CD4-positive, alpha-beta T cell (primary cell): ENCODE data around the gene SNX24. TPM values are rescaled to one million over a fixed set of nuclear protein-coding genes. Genes with fewer than 3 reads are reported as not detected.
A peak's percentile ranks its signal among the peaks of the same experiment; 100 is the strongest.

Experiments
- ATAC-seq: fragments of 200-7000 bp; cut with Tn5 transposase; one replicate; pipeline ENCODE4 v1.10.0; 2022; ENCODE audit warnings: mild to moderate bottlenecking; ENCODE audit not compliant: poor library complexity
- CTCF ChIA-PET: fragments of 350-600 bp; sonication (Branson Sonifier 250); formaldehyde crosslinking; loops from one replicate; lab custom pipeline; 2021; ENCODE audit warnings: antibody characterized with exemption, inconsistent platforms; lab: Charles Lee
- POLR2A ChIA-PET: fragments of 350-600 bp; sonication (Branson Sonifier 250); formaldehyde crosslinking; loops from one replicate; lab custom pipeline; 2021; ENCODE audit warnings: antibody characterized with exemption, inconsistent platforms; lab: Charles Lee
- DNase-seq, 14 experiments: peaks; one replicate each; pipeline ENCODE4 v3.0.0-alpha.2; 2013 to 2020; ENCODE audit warnings: mixed read lengths in 2 of 14
- H3K27ac ChIP-seq, 2 donors: one replicate each; pipeline versions ENCODE4 v1.5.1 to v1.7.0; 2013; ENCODE audit warnings: low read length in 2 of 2, low read depth in 1 of 2, mild to moderate bottlenecking in 1 of 2
- H3K27me3 ChIP-seq, 2 experiments: 1 replicate in 1 of 2; 2 replicates in 1 of 2; pipeline versions ENCODE4 v1.6.1 to v1.7.0; 2013; ENCODE audit warnings: low read length in 2 of 2, control low read depth in 1 of 2, mild to moderate bottlenecking in 1 of 2, moderate library complexity in 1 of 2; ENCODE audit not compliant: insufficient read depth in 2 of 2, control insufficient read depth in 1 of 2
- H3K36me3 ChIP-seq: one replicate; pipeline ENCODE4 v1.6.1; 2013; ENCODE audit warnings: low read length, control low read depth; ENCODE audit not compliant: insufficient read depth
- H3K4me1 ChIP-seq: one replicate; pipeline ENCODE4 v1.6.1; 2013; ENCODE audit warnings: low read length, control low read depth; ENCODE audit not compliant: insufficient read depth
- H3K4me3 ChIP-seq: one replicate; pipeline ENCODE4 v1.5.1; 2013; ENCODE audit warnings: mild to moderate bottlenecking, low read length, moderate library complexity
- H3K9me3 ChIP-seq, 2 experiments: 1 replicate in 1 of 2; 2 replicates in 1 of 2; pipeline versions ENCODE4 v1.6.1 to v1.7.0; 2013; ENCODE audit warnings: low read length in 2 of 2, mild to moderate bottlenecking in 2 of 2, control low read depth in 1 of 2, moderate library complexity in 1 of 2; ENCODE audit not compliant: control insufficient read depth in 1 of 2, insufficient read depth in 1 of 2
- H3K27ac Mint-ChIP-seq: one replicate; pipeline ENCODE4 v1.8.0; 2020; ENCODE audit warnings: mixed read lengths
- H3K27me3 Mint-ChIP-seq: one replicate; pipeline ENCODE4 v1.8.0; 2021; ENCODE audit warnings: mixed read lengths
- H3K36me3 Mint-ChIP-seq: one replicate; pipeline ENCODE4 v1.8.0; 2021; ENCODE audit warnings: low read depth, mixed read lengths
- H3K4me1 Mint-ChIP-seq: one replicate; pipeline ENCODE4 v1.8.0; 2021; ENCODE audit warnings: low read depth, mixed read lengths
- H3K4me3 Mint-ChIP-seq: one replicate; pipeline ENCODE4 v1.8.0; 2020; ENCODE audit warnings: mild to moderate bottlenecking, mixed read lengths
- H3K9me3 Mint-ChIP-seq: one replicate; pipeline ENCODE4 v1.8.0; 2020; ENCODE audit warnings: mixed read lengths
- CTCF ChIP-seq: fragments of 200-600 bp; IDR thresholded peaks from one replicate; pipeline ENCODE4 v1.8.0; 2022; ENCODE audit warnings: antibody characterized with exemption, mild to moderate bottlenecking
- intact Hi-C, 2 experiments: fragments of 100-400 bp; cut with DNase I in 1 of 2; cut with micrococcal nuclease in 1 of 2; formaldehyde crosslinking; loops; one replicate each; pipeline versions ENCODE4 v1.15.1 to v1.9.0; 2023 to 2025; cut with DNase I, micrococcal nuclease
- total RNA-seq, 174 experiments: library from RNA in 2 of 174; stranded (reverse) in 2 of 174; gene quantifications; one replicate each; pipeline ENCODE4 v1.2.3 and lab custom pipeline; 2021 to 2026

The SNX24 gene
- total RNA-seq, 2 experiments from 2014 or later = 2.3 to 3.0 TPM

DNA sequence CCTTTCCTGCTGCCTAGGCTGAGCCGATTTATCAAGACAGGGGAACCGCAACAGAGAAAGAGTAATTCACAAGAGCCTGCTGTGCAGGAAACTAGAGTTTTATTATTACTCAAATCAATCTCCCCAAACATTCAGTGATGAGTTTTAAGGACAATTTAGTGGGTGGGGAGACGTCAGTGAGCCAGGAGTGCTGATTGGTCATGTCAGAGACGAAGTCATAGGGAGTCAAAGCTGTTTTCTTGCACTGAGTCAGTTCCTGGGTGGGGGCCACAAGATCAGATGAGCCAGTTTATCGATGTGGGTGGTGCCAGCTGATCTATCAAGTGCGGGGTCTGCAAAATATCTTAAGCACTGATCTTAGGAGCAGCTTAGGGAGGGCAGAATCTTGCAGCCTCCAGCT lies 19.0 kb downstream of the SNX24 start:
- no peak for ATAC-seq
- DNase-seq = peak in 1 of 14 experiments; percentile 4
- no peak for TF ChIP-seq CTCF
- no peak overlapping the region for H3K4me3 ChIP-seq
- no peaks in the 10 kb centered on the region for H3K4me1 ChIP-seq
- no peaks in the 10 kb centered on the region for H3K36me3 ChIP-seq
- H3K27me3 ChIP-seq = no peaks in the 10 kb centered on the region
- intact Hi-C loops = no loop called here
- Mint-ChIP-seq H3K4me1 (no peaks in the 10 kb centered on the region), H3K27me3 (no peaks in the 10 kb centered on the region), H3K9me3 (no peaks in the 10 kb centered on the region), H3K4me3 (no peak overlapping the region), H3K36me3 (no peaks in the 10 kb centered on the region), H3K27ac (no peak overlapping the region)
- H3K27ac ChIP-seq = no peak overlapping the region
- no peaks in the 10 kb centered on the region for H3K9me3 ChIP-seq
- POLR2A ChIA-PET = no interaction called here
- CTCF ChIA-PET = no interaction called here

GRCh38 chr5:122864842-122865241 lies 19.4 kb downstream of the SNX24 start:
- Histone ChIP-seq H3K4me3 (no peak overlapping the region), H3K36me3 (no peaks in the 10 kb centered on the region), H3K9me3 (no peaks in the 10 kb centered on the region), H3K4me1 (no peaks in the 10 kb centered on the region), H3K27me3 (no peaks in the 10 kb centered on the region), H3K27ac (no peak overlapping the region)
- intact Hi-C loops = no loop called here
- ATAC-seq = no peak
- Mint-ChIP-seq H3K27ac (no peak overlapping the region), H3K4me1 (no peaks in the 10 kb centered on the region), H3K27me3 (no peaks in the 10 kb centered on the region), H3K9me3 (no peaks in the 10 kb centered on the region), H3K36me3 (no peaks in the 10 kb centered on the region), H3K4me3 (no peak overlapping the region)
- no peak for DNase-seq
- POLR2A ChIA-PET = no interaction called here
- no peak for TF ChIP-seq CTCF
- CTCF ChIA-PET = no interaction called here

GRCh38 chr5:122870219-122870856 lies 24.9 kb downstream of the SNX24 start:
- Histone ChIP-seq H3K36me3 (no peaks in the 10 kb centered on the region), H3K4me1 (no peaks in the 10 kb centered on the region), H3K27ac (no peak overlapping the region), H3K9me3 (no peaks in the 10 kb centered on the region), H3K27me3 (no peaks in the 10 kb centered on the region), H3K4me3 (no peak overlapping the region)
- no peaks in the 10 kb centered on the region for H3K27me3 Mint-ChIP-seq
- CTCF ChIA-PET = no interaction called here
- DNase-seq (no peak), ATAC-seq (no peak)
- POLR2A ChIA-PET = no interaction called here
- H3K4me3 Mint-ChIP-seq = no peak overlapping the region
- H3K36me3 Mint-ChIP-seq = no peaks in the 10 kb centered on the region
- TF ChIP-seq CTCF = no peak
- H3K27ac Mint-ChIP-seq = no peak overlapping the region
- H3K4me1 Mint-ChIP-seq = no peaks in the 10 kb centered on the region
- intact Hi-C loops = no loop called here
- no peaks in the 10 kb centered on the region for H3K9me3 Mint-ChIP-seq
